Measurements from ENCODE around the gene TNFRSF13B. TPM values are rescaled to one million over a fixed set of nuclear protein-coding genes. Genes with fewer than 3 reads are reported as not detected.

TNFRSF13B gene
- polyA plus RNA-seq, 4 donors, result 0.13 to 3.0 (median 2.0) TPM; not detected in 1

DNA sequence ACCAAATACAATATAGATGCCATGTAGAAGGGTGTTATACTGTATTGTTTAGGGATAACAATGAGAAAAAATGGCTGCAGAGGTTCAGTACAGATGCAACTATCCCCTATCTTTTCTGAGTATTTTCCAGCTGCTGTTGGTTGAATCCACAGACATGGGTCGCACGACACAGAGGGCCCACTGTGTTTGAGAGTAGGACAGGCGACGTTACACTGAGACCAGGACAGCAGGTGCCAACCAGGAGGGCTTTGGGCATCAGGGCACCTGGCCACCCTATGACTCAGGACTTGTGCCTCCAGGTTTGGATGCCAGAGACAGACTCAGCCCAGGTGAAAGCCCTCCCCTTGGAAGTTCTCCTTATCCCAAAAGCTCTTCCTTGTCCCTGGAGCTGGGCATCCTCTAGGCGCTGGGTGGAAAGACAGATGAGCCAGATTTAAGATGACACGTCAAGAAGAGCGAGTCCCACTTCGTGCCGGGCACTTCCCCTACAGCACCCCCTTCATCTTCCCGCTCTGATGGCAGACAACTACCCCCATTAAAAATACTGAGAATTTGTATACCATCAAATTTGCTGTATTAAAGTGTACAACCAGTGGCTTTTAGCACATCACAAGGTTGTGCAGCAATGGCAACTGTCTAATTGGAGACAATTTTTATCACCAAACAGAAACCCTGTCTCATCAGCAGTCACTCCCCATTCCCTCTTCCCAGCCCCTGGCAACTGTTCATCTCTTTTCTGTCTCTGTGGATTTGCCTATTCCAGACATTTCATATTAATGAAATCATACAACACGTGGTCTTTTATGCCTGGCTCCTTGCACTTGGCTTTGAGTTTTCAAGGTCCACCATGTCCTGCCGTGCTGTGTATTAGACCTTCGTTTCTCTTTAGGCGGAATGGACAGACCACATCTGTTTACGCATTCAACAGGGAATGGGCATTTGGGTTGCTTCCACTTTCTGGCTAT lies 30.6 kb downstream of the TNFRSF13B start:
- Histone ChIP-seq H3K27ac (ENCODE audit: low read depth in 1 of 3, low read length in 2 of 3) (no peak overlapping the region), H3K36me3 (ENCODE audit: control insufficient read depth in 3 of 3, insufficient read depth in 2 of 3, low read depth in 1 of 3, low read length in 3 of 3) (no peaks in the 10 kb centered on the region), H3K4me3 (ENCODE audit: low read depth in 1 of 3, low read length in 3 of 3) (no peak overlapping the region), H3K27me3 (ENCODE audit: control insufficient read depth in 3 of 3, insufficient read depth in 3 of 3, low read length in 3 of 3) (peaks cover 0 to 3% (median 0%) of the 10 kb centered on the region in 3 donors), H3K9me3 (ENCODE audit: control insufficient read depth in 2 of 2, insufficient read depth in 1 of 2, low read depth in 1 of 2, low read length in 1 of 2) (no peaks in the 10 kb centered on the region), H3K4me1 (ENCODE audit: control insufficient read depth in 3 of 3, insufficient read depth in 2 of 3, low read depth in 1 of 3, low read length in 2 of 3) (no peaks in the 10 kb centered on the region)
- DNase-seq (no peak), FAIRE-seq (no peak)
- 88 to 90% (median 89%) methylated on average over 15 of the region's 15 CpGs for WGBS, 3 donors

DNA sequence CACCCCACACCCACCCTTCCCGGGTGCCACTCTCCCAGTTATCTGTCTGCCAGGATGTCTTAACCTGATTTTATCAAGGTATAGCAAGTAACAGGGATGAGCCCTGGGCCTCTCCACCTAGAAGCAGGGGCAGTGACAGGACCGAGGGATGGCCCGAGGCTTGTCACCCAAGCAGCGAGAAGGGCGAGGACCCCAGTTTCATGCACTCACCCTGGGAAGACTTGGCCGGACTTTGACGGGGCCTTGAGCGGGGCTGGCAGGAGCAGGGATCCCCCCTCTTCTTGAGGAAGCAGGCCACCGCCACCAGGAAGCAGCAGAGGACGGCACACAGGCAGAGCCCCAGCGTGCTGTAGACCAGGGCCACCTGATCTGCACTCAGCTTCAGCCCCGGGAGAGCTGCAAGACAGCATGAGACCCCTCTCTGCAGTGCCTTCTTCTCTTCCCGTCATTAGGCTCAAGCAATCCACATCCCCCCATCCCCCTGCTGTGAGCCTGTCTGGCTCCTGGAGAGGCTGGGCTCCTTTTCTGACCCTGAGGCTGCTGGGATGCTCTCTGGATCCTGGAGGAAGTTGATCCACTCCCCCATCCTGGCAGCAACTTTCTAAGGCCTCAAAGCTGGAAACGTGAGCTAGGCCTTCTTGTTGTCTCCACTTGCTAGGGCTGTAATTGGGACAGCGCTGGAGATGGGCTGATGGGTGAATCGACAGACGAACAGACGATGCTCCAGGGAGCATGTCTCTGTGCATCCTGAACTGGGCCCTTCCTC lies 31.6 kb downstream of the TNFRSF13B start:
- no peak for FAIRE-seq
- no peak for DNase-seq
- WGBS, 3 donors, result 82 to 86% (median 85%) methylated on average over 15 to 18 of the region's 18 CpGs

DNA sequence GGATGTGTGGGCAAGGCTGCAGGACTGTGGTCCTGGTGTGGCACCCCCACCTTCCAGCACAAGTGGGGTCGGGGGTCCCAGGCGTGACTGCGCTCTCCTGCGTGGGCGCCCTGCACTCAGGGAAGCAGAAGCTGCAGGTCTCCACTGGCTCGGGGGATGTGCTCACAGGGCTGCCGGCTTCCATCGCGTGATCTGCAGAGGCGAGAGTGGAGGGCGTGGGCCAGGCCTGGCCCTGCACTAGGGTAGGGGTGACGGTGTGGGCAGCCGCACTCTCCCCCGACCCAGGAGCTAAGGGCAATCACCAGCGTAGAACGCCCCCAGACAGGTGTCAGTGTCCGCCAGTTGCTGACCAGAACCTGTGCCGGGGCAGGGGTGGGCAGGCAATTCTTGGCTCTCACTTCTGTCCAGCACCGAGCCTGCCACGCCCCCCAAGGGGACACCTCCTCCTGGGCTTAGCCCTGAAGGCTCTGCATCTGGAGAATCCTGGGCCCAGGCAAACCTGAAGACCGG lies 32.3 kb downstream of the TNFRSF13B start:
- Histone ChIP-seq H3K4me1 (ENCODE audit: control insufficient read depth in 3 of 3, insufficient read depth in 2 of 3, low read depth in 1 of 3, low read length in 2 of 3) (no peaks in the 10 kb centered on the region), H3K4me3 (ENCODE audit: low read depth in 1 of 3, low read length in 3 of 3) (no peak overlapping the region), H3K27me3 (ENCODE audit: control insufficient read depth in 3 of 3, insufficient read depth in 3 of 3, low read length in 3 of 3) (peaks cover 0 to 3% (median 0%) of the 10 kb centered on the region in 3 donors), H3K27ac (ENCODE audit: low read depth in 1 of 3, low read length in 2 of 3) (no peak overlapping the region), H3K36me3 (ENCODE audit: control insufficient read depth in 3 of 3, insufficient read depth in 2 of 3, low read depth in 1 of 3, low read length in 3 of 3) (no peaks in the 10 kb centered on the region), H3K9me3 (ENCODE audit: control insufficient read depth in 2 of 2, insufficient read depth in 1 of 2, low read depth in 1 of 2, low read length in 1 of 2) (no peaks in the 10 kb centered on the region)
- WGBS, 3 donors, result 72 to 83% (median 77%) methylated on average over 20 to 21 of the region's 21 CpGs
- no peak for FAIRE-seq
- no peak for DNase-seq

More for the DNA sequence above, 31.6 kb downstream of the TNFRSF13B start:
- H3K27ac ChIP-seq (ENCODE audit: low read depth in 1 of 3, low read length in 2 of 3), result no peak overlapping the region
- no peak overlapping the region for H3K4me3 ChIP-seq (ENCODE audit: low read depth in 1 of 3, low read length in 3 of 3)
- H3K27me3 ChIP-seq (ENCODE audit: control insufficient read depth in 3 of 3, insufficient read depth in 3 of 3, low read length in 3 of 3), result peaks cover 0 to 3% (median 0%) of the 10 kb centered on the region in 3 donors
- H3K9me3 ChIP-seq (ENCODE audit: control insufficient read depth in 2 of 2, insufficient read depth in 1 of 2, low read depth in 1 of 2, low read length in 1 of 2), result no peaks in the 10 kb centered on the region
- no peaks in the 10 kb centered on the region for H3K4me1 ChIP-seq (ENCODE audit: control insufficient read depth in 3 of 3, insufficient read depth in 2 of 3, low read depth in 1 of 3, low read length in 2 of 3)
- H3K36me3 ChIP-seq (ENCODE audit: control insufficient read depth in 3 of 3, insufficient read depth in 2 of 3, low read depth in 1 of 3, low read length in 3 of 3), result no peaks in the 10 kb centered on the region

DNA sequence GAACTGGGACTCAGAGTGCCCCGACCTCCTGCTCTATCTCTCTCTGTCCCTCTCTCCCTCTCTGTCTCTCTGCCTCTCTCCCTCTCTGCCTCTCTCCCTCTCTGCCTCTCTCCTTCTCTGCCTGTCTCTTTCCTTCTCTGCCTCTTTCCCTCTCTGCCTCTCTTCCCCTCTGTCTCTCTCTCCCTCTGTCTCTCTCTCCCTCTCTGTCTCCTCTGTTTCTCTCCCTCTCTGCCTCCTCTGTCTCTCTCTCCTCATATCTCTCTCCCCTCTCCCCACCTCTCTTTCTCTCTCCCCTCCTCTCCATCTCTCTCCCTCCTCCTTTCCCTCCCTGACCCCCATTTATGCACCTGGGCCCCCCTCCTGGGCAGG lies 32.7 kb downstream of the TNFRSF13B start:
- Histone ChIP-seq H3K4me1 (ENCODE audit: control insufficient read depth in 3 of 3, insufficient read depth in 2 of 3, low read depth in 1 of 3, low read length in 2 of 3) (no peaks in the 10 kb centered on the region), H3K4me3 (ENCODE audit: low read depth in 1 of 3, low read length in 3 of 3) (no peak overlapping the region), H3K9me3 (ENCODE audit: control insufficient read depth in 2 of 2, insufficient read depth in 1 of 2, low read depth in 1 of 2, low read length in 1 of 2) (no peaks in the 10 kb centered on the region), H3K36me3 (ENCODE audit: control insufficient read depth in 3 of 3, insufficient read depth in 2 of 3, low read depth in 1 of 3, low read length in 3 of 3) (no peaks in the 10 kb centered on the region), H3K27me3 (ENCODE audit: control insufficient read depth in 3 of 3, insufficient read depth in 3 of 3, low read length in 3 of 3) (peaks cover 0 to 3% (median 0%) of the 10 kb centered on the region in 3 donors), H3K27ac (ENCODE audit: low read depth in 1 of 3, low read length in 2 of 3) (no peak overlapping the region)
- WGBS, 3 donors, result 0 to 23% (median 13%) methylated on average over 1 of the region's 1 CpG
- DNase-seq, result no peak
- FAIRE-seq, result no peak

DNA sequence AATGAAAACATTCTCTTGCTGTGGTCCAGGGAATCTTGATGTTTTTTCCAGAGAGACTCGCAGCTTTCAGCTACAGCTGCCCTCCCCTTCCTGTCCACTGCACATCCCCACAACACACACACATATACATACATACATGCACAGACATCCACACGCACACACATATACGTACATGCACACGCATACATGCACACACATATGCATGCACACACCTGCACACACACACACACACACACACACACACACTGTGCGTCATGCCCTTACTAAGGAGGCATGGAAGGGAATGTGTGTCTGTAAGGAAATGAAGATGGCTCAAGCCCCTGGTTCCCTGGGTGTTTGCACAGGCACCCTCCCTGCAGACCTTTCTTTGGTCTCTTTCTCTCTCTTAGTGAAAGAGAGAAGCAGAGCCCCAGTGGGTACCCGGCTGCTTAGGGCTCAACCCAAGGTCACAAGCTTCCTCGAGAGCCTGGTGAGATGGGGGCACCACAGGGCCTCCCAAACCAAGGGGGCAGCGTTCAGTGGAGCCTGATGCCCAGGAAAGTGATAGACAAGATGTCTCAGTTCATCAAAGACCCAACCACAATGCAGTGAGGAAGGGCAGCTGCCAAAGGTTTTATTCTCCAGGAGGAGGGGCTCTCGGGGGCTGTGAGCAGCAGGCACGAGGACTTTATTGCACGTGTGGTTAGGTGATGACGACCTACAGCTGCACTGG lies 33.3 kb downstream of the TNFRSF13B start:
- no peak for DNase-seq
- no peak overlapping the region for H3K4me3 ChIP-seq (ENCODE audit: low read depth in 1 of 3, low read length in 3 of 3)
- FAIRE-seq, result no peak
- H3K36me3 ChIP-seq (ENCODE audit: control insufficient read depth in 3 of 3, insufficient read depth in 2 of 3, low read depth in 1 of 3, low read length in 3 of 3), result no peaks in the 10 kb centered on the region
- 44 to 48% (median 45%) methylated on average over 12 of the region's 12 CpGs for WGBS, 3 donors
- H3K27me3 ChIP-seq (ENCODE audit: control insufficient read depth in 3 of 3, insufficient read depth in 3 of 3, low read length in 3 of 3), result peaks cover 0 to 3% (median 0%) of the 10 kb centered on the region in 3 donors
- H3K9me3 ChIP-seq (ENCODE audit: control insufficient read depth in 2 of 2, insufficient read depth in 1 of 2, low read depth in 1 of 2, low read length in 1 of 2), result no peaks in the 10 kb centered on the region
- no peaks in the 10 kb centered on the region for H3K4me1 ChIP-seq (ENCODE audit: control insufficient read depth in 3 of 3, insufficient read depth in 2 of 3, low read depth in 1 of 3, low read length in 2 of 3)
- H3K27ac ChIP-seq (ENCODE audit: low read depth in 1 of 3, low read length in 2 of 3), result no peak overlapping the region

DNA sequence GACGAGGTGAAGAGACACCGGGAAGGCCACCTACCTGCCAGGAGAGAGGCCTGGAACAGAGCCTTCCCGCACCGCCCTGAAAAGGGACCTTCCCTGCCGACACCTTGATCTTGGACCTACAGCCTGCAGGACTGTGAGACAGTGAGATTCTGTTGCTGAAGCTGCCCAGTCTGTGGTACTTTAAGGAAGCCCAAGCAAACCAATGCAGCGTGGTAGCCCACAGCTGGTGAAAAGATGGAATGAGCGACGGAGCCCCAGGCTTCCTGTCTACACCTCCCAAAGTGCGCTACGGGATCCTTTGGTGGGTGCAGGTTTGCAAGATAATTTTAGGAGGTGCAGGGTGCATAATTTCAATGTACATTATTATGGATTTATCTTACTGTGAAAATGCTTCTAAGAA lies 33.9 kb downstream of the TNFRSF13B start:
- Histone ChIP-seq H3K36me3 (ENCODE audit: control insufficient read depth in 3 of 3, insufficient read depth in 2 of 3, low read depth in 1 of 3, low read length in 3 of 3) (no peaks in the 10 kb centered on the region), H3K27ac (ENCODE audit: low read depth in 1 of 3, low read length in 2 of 3) (no peak overlapping the region), H3K27me3 (ENCODE audit: control insufficient read depth in 3 of 3, insufficient read depth in 3 of 3, low read length in 3 of 3) (peaks cover 0 to 3% (median 0%) of the 10 kb centered on the region in 3 donors), H3K9me3 (ENCODE audit: control insufficient read depth in 2 of 2, insufficient read depth in 1 of 2, low read depth in 1 of 2, low read length in 1 of 2) (no peaks in the 10 kb centered on the region), H3K4me3 (ENCODE audit: low read depth in 1 of 3, low read length in 3 of 3) (no peak overlapping the region), H3K4me1 (ENCODE audit: control insufficient read depth in 3 of 3, insufficient read depth in 2 of 3, low read depth in 1 of 3, low read length in 2 of 3) (no peaks in the 10 kb centered on the region)
- DNase-seq (no peak), FAIRE-seq (no peak)
- WGBS, 3 donors, result 74 to 82% (median 74%) methylated on average over 10 of the region's 10 CpGs

DNA sequence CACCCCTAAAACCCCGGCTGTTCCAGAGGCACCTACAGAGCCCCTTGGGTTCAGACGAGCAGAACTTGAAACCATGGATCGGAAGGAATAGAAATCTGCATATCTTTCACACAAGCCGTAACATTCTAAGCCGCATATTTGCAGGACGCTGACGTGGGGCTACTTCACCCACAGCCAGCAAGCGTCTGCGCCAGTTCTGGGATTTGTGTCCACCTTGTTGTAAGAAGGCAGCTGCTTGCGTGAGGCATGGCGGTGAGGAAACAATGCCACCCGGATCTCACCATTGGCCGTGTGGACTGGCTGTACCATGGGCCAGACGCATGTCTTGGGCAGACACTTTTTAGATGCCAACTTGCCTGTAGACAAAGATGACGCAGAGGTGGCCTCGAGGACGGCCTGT lies 34.5 kb downstream of the TNFRSF13B start:
- Histone ChIP-seq H3K4me3 (ENCODE audit: low read depth in 1 of 3, low read length in 3 of 3) (no peak overlapping the region), H3K36me3 (ENCODE audit: control insufficient read depth in 3 of 3, insufficient read depth in 2 of 3, low read depth in 1 of 3, low read length in 3 of 3) (no peaks in the 10 kb centered on the region), H3K4me1 (ENCODE audit: control insufficient read depth in 3 of 3, insufficient read depth in 2 of 3, low read depth in 1 of 3, low read length in 2 of 3) (no peaks in the 10 kb centered on the region), H3K27me3 (ENCODE audit: control insufficient read depth in 3 of 3, insufficient read depth in 3 of 3, low read length in 3 of 3) (peaks cover 0 to 3% (median 0%) of the 10 kb centered on the region in 3 donors), H3K27ac (ENCODE audit: low read depth in 1 of 3, low read length in 2 of 3) (no peak overlapping the region), H3K9me3 (ENCODE audit: control insufficient read depth in 2 of 2, insufficient read depth in 1 of 2, low read depth in 1 of 2, low read length in 1 of 2) (no peaks in the 10 kb centered on the region)
- no peak for FAIRE-seq
- WGBS, 3 donors, result 89 to 93% (median 92%) methylated on average over 17 of the region's 17 CpGs
- DNase-seq, result no peak
